Measurements from ENCODE around the gene BTN2A1.
"Not testable (repeated sequence)": the region's sequence is repeated elsewhere in the genome, so short reads cannot be mapped to it uniquely, and the experiment has no call there.

BTN2A1 gene

DNA sequence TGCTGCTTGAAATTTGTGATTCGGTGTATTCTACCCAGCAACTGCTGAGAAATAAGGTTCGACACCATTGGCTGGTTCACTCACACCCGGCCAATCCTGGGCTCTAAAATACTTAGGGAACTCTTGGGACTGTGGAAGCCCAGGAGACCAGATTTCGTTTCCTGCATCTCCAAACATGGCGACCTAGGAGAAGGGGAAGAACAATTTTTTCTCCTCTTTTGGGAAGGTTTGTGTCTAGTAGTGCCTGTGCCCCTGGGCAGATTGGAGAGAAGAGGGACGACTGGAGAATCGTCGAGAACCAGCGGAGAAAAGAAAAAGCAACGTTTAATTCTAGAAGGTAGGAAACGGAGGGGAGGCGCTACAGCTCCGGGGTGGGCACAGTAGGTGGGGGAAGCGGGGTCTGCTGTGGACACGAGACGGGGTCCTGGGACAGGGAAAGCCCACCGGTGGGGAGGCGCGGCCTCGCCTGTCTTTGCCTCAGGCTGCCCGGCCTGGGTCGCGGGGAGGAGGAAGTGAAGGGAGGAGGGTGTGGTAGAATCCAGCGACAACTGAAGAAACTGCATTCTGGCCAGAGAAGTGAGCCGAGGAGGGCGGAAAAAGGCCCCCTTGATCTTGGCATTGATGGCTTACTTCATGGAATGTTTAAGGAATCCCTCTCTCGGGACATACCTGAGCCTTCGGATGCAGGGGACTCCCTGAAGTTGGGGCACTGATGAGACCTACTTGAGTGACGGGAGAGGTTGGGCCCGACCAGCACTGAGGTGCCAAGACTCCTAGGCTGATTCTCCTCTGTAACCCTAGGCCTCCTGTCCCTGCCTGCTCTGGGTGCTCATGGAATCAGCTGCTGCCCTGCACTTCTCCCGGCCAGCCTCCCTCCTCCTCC lies at the start of gene BTN2A1:
BTN2A1 (plus strand) TSS at position 150 of the 883 bp plus-strand sequence; CDS start at position 832, 682 bp downstream.
- DNase-seq (ENCODE audit: low read depth) = peak; percentile 42

- DNase-seq (ENCODE audit: low read depth) = no peak
These were observed 48.7 kb upstream of the BTN2A1 start for GRCh38 chr6:26408828-26409730.

DNA sequence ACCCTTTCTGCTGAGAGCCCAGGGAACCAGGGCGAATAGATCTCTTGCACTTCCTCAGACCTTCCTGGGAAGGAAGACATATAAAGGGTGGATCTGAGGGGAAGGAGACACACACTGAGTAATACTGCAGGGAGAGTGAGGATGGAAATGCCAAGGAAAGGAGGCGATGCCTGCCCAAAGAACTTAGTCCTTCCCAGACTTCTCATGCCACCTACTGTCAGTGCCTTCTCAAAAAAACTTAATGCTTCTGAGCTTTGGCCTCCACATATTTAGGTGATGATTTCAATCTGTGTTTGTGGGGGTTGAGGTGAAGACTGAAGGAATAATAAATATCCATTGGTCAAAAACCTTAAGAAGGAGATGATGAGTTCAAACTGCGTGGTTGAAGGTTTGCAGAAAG lies 46.0 kb upstream of the BTN2A1 start:
- DNase-seq (ENCODE audit: low read depth) = no peak

DNA sequence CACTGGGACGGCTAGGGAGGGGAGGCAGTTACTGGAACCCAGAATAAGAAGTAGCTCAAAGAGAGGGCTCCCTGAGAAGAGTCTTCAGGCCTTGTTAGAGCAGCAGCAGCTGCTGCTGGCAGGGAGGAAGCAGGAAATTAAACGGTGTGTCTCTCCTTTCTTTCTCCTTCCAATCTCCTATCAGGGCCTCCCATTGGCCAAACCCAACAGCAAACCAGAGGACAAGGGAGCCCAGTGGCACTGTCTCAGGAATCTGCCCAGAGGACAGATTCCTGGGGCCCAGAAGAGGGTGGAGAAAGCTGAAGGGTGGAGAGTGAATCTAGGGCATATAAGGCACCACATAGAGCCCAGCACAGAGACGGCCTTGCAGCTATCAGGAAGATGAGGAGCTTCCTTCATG lies 45.5 kb upstream of the BTN2A1 start:
- no peak for DNase-seq (ENCODE audit: low read depth)

DNA sequence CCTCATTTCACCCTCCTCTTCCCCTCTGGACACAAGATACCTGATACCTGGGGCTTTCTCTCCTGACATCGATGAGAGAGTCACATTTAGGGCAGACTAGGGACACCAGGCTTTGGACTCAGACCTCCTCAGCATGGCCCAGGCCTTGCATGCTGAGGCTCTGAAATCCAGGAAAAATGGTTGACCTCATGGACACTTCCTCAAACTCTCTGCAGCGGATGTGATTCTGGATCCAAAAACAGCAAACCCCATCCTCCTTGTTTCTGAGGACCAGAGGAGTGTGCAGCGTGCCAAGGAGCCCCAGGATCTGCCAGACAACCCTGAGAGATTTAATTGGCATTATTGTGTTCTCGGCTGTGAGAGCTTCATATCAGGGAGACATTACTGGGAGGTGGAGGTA lies 44.8 kb upstream of the BTN2A1 start:
- no peak for DNase-seq (ENCODE audit: low read depth)

- DNase-seq (ENCODE audit: low read depth) = no peak
These were observed 43.5 kb upstream of the BTN2A1 start for GRCh38 chr6:26414281-26414680.

DNA sequence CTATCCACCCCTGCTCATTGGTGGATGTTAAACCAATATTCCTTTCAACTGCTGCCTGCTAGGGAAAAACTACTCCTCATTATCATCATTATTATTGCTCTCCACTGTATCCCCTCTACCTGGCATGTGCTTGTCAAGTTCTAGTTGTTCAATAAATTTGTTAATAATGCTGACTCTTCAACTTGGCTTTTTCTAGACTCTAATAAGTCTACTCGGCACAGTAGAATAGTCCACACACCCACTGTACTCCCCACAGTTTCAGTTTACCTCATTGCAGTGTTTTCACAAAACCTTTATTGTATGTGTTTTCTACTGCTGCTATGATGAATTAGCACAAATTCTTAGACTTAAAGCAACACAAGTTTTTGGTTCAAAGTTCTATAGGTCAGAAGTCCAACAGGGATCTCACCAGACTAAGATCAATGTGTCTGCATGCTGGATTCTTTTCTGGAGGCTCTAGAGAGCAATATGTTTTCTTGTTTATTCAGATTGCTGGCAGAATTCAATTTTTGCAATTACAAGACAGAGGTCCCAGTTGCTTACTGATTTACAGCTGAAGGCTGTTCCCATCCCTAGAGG lies 42.6 kb upstream of the BTN2A1 start:
- DNase-seq (ENCODE audit: low read depth) = no peak

GRCh38 chr6:26415791-26416190 lies 42.0 kb upstream of the BTN2A1 start:
- DNase-seq (ENCODE audit: low read depth) = no peak

DNA sequence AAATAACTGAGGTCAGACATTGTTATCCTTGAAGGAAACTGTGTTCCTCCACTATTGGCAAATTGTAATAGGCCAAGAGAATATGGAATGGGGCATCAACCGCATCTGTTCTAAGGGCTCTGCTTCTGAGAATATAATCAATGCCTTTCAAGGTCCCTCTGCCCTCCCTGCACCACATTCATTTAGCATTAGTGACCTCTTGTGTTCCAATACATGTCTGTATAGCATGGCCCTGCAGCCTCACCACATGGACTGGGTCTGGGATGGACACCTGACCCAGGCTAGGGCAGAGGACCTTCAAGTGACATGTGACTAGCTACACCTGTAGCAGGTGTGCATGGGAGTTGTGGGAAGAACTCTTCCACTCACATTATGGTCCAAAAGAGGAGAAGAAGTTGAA lies 41.5 kb upstream of the BTN2A1 start:
- DNase-seq (ENCODE audit: low read depth) = no peak

GRCh38 chr6:26418077-26418476 lies 39.7 kb upstream of the BTN2A1 start:
- DNase-seq (ENCODE audit: low read depth) = not testable (repeated sequence)

DNA sequence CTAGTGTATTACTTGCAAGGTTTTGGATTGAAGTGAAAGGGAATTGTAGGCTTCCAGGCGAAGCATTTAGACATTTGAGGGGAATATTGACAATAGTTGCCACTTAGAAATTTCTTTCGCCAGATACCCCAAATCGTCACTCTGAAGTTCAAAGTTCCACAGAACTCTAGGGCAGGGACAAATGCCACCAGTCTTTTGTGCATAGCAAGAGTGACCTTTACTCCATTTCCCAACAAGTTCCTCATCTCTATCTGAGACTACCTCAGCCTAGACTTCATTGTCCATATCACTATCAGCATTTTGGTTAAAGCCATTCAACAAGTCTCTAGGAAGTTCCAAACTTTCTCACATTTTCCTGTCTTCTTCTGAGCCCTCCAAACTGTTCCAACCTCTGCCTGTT lies 39.0 kb upstream of the BTN2A1 start:
- DNase-seq (ENCODE audit: low read depth) = not testable (repeated sequence)

GRCh38 chr6:26420688-26421171 lies 37.0 kb upstream of the BTN2A1 start:
- no peak for DNase-seq (ENCODE audit: low read depth)

DNA sequence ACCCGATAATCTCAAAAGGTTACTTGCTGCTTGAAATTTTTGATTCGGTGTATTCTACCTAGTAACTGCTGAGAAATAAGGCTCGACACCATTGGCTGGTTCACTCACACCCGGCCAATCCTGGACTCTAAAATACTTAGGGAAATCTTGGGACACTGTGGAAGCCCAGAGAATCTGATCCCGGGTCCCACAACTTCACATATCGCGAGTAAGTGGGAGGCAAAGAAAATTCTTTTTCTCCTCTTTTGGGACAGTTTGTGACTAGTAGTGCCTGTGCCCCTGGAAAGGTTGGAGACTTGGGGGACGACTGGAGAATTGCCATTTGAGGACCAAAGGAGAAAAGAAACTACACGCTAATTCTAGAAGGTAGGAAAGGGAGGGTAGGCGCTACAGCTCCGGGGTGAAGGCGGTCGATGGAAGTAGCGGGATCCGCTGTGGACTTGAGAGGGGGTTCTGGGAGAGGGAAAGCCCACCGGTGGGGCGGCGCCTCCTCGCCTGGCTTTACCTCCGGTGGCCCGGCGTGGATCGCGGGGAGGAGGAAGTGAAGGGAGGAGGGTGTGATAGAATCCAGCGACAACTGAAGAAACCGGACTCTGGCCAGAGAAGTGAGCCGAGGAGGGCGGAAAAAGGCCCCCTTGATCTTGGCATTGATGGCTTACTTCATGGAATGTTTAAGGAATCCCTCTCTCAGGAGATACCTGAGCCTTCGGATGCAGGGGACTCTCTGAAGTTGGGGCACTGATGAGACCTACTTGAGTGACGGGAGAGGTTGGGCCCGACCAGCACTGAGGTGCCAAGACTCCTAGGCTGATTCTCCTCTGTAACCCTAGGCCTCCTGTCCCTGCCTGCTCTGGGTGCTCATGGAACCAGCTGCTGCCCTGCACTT lies 36.3 kb upstream of the BTN2A1 start:
- no peak for DNase-seq (ENCODE audit: low read depth)

GRCh38 chr6:26422329-26422728 lies 35.4 kb upstream of the BTN2A1 start:
- no peak for DNase-seq (ENCODE audit: low read depth)

GRCh38 chr6:26426691-26427450 lies 30.9 kb upstream of the BTN2A1 start:
- DNase-seq (ENCODE audit: low read depth) = no peak

- DNase-seq (ENCODE audit: low read depth) = no peak
These were observed 30.3 kb upstream of the BTN2A1 start for GRCh38 chr6:26427451-26427809.

GRCh38 chr6:26428206-26428605 lies 29.5 kb upstream of the BTN2A1 start:
- DNase-seq (ENCODE audit: low read depth) = no peak

DNA sequence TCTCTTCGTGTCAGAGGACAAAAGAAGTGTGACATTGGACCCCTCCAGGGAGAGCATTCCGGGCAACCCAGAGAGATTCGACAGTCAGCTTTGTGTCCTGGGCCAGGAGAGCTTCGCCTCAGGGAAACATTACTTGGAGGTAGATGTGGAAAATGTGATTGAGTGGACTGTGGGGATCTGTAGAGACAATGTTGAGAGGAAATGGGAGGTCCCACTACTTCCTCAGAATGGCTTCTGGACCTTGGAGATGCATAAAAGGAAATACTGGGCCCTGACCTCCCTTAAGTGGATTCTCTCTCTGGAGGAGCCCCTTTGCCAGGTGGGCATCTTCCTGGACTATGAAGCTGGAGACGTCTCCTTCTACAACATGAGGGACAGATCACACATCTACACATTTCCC lies 27.0 kb upstream of the BTN2A1 start:
- DNase-seq (ENCODE audit: low read depth) = no peak

- no peak for DNase-seq (ENCODE audit: low read depth)
These were observed 26.2 kb upstream of the BTN2A1 start for GRCh38 chr6:26431258-26432172.

Measured in activated gamma-delta T cell treated with anti-CD3 and anti-CD28 coated beads, Interleukin-2, amount 50 U/mL, for 16 hours (primary cell).